Measurements from ENCODE around the gene LKAAEAR1.
A peak's percentile ranks its signal among the peaks of the same experiment; 100 is the strongest.
"Not testable (repeated sequence)": the region's sequence is repeated elsewhere in the genome, so short reads cannot be mapped to it uniquely, and the experiment has no call there.

LKAAEAR1 gene

GRCh38 chr20:64099880-64100565 lies 15.8 kb upstream of the LKAAEAR1 start:
- no peak for DNase-seq (ENCODE audit: extremely low spot score, insufficient read length, low read depth)
- peak; percentile 44 for FAIRE-seq

- FAIRE-seq, result no peak
- no peak for DNase-seq (ENCODE audit: extremely low spot score, insufficient read length, low read depth)
These were observed 15.0 kb upstream of the LKAAEAR1 start for GRCh38 chr20:64099086-64099786.

GRCh38 chr20:64098471-64099013 lies 14.3 kb upstream of the LKAAEAR1 start:
- FAIRE-seq (no peak), DNase-seq (ENCODE audit: extremely low spot score, insufficient read length, low read depth) (no peak)

GRCh38 chr20:64096535-64096934 lies 12.3 kb upstream of the LKAAEAR1 start:
- DNase-seq (ENCODE audit: extremely low spot score, insufficient read length, low read depth) (no peak), FAIRE-seq (peak; percentile 5)

- no peak for DNase-seq (ENCODE audit: extremely low spot score, insufficient read length, low read depth)
- FAIRE-seq, result no peak
These were observed 11.7 kb upstream of the LKAAEAR1 start for GRCh38 chr20:64095927-64096326.

GRCh38 chr20:64095455-64095854 lies 11.3 kb upstream of the LKAAEAR1 start:
- DNase-seq (ENCODE audit: extremely low spot score, insufficient read length, low read depth), result no peak
- no peak for FAIRE-seq

- no peak for FAIRE-seq
- DNase-seq (ENCODE audit: extremely low spot score, insufficient read length, low read depth), result no peak
These were observed 8.9 kb upstream of the LKAAEAR1 start for GRCh38 chr20:64093013-64093503.

- FAIRE-seq (no peak), DNase-seq (ENCODE audit: extremely low spot score, insufficient read length, low read depth) (no peak)
These were observed 8.2 kb upstream of the LKAAEAR1 start for GRCh38 chr20:64092258-64093012.

GRCh38 chr20:64091770-64092169 lies 7.6 kb upstream of the LKAAEAR1 start:
- DNase-seq (ENCODE audit: extremely low spot score, insufficient read length, low read depth), result no peak
- no peak for FAIRE-seq

- DNase-seq (ENCODE audit: extremely low spot score, insufficient read length, low read depth) (no peak), FAIRE-seq (no peak)
These were observed 7.1 kb upstream of the LKAAEAR1 start for GRCh38 chr20:64091340-64091739.

GRCh38 chr20:64090165-64090564 lies 6.0 kb upstream of the LKAAEAR1 start:
- DNase-seq (ENCODE audit: extremely low spot score, insufficient read length, low read depth) (no peak), FAIRE-seq (no peak)

- FAIRE-seq; DNase-seq (ENCODE audit: extremely low spot score, insufficient read length, low read depth): not testable (repeated sequence)
These were observed 4.4 kb upstream of the LKAAEAR1 start for GRCh38 chr20:64088586-64088985.

- FAIRE-seq; DNase-seq (ENCODE audit: extremely low spot score, insufficient read length, low read depth): not testable (repeated sequence)
These were observed 3.1 kb upstream of the LKAAEAR1 start for GRCh38 chr20:64087226-64087825.

- FAIRE-seq, result no peak
- DNase-seq (ENCODE audit: extremely low spot score, insufficient read length, low read depth), result no peak
These were observed 2.6 kb upstream of the LKAAEAR1 start for GRCh38 chr20:64086801-64087200.

- DNase-seq (ENCODE audit: extremely low spot score, insufficient read length, low read depth) (no peak), FAIRE-seq (no peak)
These were observed 521 bp upstream of the LKAAEAR1 start for GRCh38 chr20:64084685-64085152.

GRCh38 chr20:64083378-64083803 lies 807 bp downstream of the LKAAEAR1 start:
- no peak for DNase-seq (ENCODE audit: extremely low spot score, insufficient read length, low read depth)
- FAIRE-seq, result no peak

GRCh38 chr20:64082820-64083377 lies 1.3 kb downstream of the LKAAEAR1 start:
- DNase-seq (ENCODE audit: extremely low spot score, insufficient read length, low read depth) (no peak), FAIRE-seq (no peak)

- no peak for FAIRE-seq
- no peak for DNase-seq (ENCODE audit: extremely low spot score, insufficient read length, low read depth)
These were observed 2.0 kb downstream of the LKAAEAR1 start for GRCh38 chr20:64082126-64082731.

- no peak for DNase-seq (ENCODE audit: extremely low spot score, insufficient read length, low read depth)
- no peak for FAIRE-seq
These were observed 2.6 kb downstream of the LKAAEAR1 start for GRCh38 chr20:64081624-64081964.
